Mesodermal cell (in vitro differentiated cells): Measurements from ENCODE around the gene IFNK.
"Not testable (repeated sequence)": the region's sequence is repeated elsewhere in the genome, so short reads cannot be mapped to it uniquely, and the experiment has no call there.

Experiments
- H3K27ac ChIP-seq: 2 replicates; pipeline ENCODE4 v1.7.0; 2013; ENCODE audit warnings: mild to moderate bottlenecking, low read depth, low read length, moderate library complexity; ENCODE audit not compliant: severe bottlenecking
- H3K36me3 ChIP-seq: 2 replicates; pipeline ENCODE4 v1.7.1; 2013; ENCODE audit warnings: mild to moderate bottlenecking, low read length, moderate library complexity; ENCODE audit not compliant: control insufficient read depth, insufficient read depth
- H3K4me1 ChIP-seq: one replicate; pipeline ENCODE4 v1.7.1; 2013; ENCODE audit warnings: mild to moderate bottlenecking, low read length; ENCODE audit not compliant: insufficient read depth, control insufficient read depth, poor library complexity, severe bottlenecking
- H3K4me3 ChIP-seq: 2 replicates; pipeline ENCODE4 v1.7.0; 2013; ENCODE audit warnings: low read length, control low read depth, mild to moderate bottlenecking; ENCODE audit not compliant: insufficient read depth, poor library complexity, severe bottlenecking; ENCODE audit errors: extremely low read depth
- H3K9me3 ChIP-seq: 2 replicates; pipeline ENCODE4 v1.7.1; 2013; ENCODE audit warnings: mild to moderate bottlenecking, low read length, moderate library complexity; ENCODE audit not compliant: control insufficient read depth
- WGBS, 2 experiments: methylation state at CpG; one replicate each; pipeline ENCODE4 v1.1.5; 2013; ENCODE audit warnings: missing lambda C conversion rate in 2 of 2; ENCODE audit not compliant: insufficient coverage in 2 of 2; 5-methylcytosine and 5-hydroxymethylcytosine counted together

The IFNK gene

DNA sequence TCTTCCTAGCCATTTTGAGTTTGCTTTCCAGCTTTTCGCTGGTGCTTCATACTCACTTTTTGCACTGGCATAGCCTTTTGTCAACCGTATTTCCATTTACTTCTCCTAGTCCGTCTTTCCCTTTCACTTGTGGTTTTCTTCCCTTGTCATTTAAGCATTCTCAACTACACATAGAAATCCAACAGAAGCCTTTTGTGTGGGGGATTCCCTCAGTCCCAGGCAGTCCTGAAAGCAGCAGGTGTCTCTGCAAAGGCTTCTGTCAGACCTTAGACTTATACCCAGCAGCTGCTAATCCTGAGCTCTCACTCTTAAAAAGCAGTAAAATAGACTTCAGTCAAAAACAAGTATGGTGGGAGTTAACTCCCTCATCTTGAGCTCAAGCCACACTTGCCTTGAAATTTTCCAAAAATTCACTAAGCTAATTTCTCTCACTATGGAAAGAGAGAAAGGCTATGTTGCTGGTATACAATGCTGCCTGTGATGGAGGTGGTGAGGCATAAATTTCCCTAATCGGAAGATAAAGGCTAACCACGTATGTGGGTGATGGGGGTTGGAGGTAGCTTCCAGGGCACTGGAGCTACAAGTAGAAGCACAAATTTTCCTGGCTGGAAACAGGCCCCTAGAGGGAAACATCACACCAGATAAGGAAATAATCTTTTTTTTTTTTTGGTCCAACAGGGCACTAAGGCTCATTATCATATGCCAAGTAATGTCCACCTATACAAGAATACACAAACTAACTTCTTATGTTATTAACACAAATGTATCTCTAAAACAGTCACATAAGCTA, 34.8 kb upstream of the IFNK start:
- WGBS, 2 experiments: 73 to 74% methylated on average over 5 of the region's 5 CpGs
- H3K9me3 ChIP-seq: no peaks in the 10 kb centered on the region

GRCh38 chr9:27491154-27491553, 32.9 kb upstream of the IFNK start:
- peaks cover 13% of the 10 kb centered on the region for H3K4me1 ChIP-seq
- no peak overlapping the region for H3K4me3 ChIP-seq
- no peak overlapping the region for H3K27ac ChIP-seq
- H3K9me3 ChIP-seq: no peaks in the 10 kb centered on the region
- 100% methylated on average over 1 of the region's 1 CpG; no CpG with 5 or more reads in 1 of the 2 experiments for WGBS, 2 experiments
- no peaks in the 10 kb centered on the region for H3K36me3 ChIP-seq

More for the DNA sequence above, 34.8 kb upstream of the IFNK start:
- Histone ChIP-seq H3K4me3 (no peak overlapping the region), H3K27ac (no peak overlapping the region), H3K36me3 (no peaks in the 10 kb centered on the region), H3K4me1 (peaks cover 7% of the 10 kb centered on the region)

DNA sequence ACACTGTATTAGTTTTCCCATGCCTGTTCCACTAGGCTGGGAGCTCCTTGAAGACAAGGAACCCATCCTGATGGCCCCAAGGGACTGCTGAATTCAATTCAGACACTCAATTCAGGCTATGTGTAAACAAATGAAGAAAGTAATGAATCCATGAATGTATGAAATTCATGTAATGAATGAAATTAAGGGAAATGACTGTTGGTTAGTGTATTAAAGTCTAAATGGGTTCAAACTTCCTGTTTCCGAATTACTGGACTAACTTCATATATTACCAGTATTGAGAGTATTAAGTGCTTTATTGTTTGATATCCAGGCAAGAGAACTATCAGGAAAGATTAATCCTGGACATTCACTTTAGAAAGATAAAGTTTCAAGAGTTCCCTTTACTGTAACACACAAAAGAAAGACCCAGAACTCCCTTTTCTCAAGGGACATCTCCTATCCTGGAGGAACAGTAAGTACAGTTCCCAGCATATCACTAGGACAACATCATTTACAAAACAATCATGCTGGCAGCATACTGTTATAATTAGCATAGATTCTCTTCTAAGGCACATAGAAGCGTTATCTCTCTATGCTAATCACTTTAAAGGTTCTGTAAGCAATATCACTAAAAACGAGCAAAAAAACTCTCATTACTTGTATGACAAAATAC, 28.5 kb upstream of the IFNK start:
- Histone ChIP-seq H3K36me3 (no peaks in the 10 kb centered on the region), H3K4me3 (no peak overlapping the region), H3K9me3 (no peaks in the 10 kb centered on the region), H3K4me1 (peaks cover 31% of the 10 kb centered on the region), H3K27ac (no peak overlapping the region)
- 31 to 35% methylated on average over 2 of the region's 3 CpGs for WGBS, 2 experiments

- peaks cover 31% of the 10 kb centered on the region for H3K4me1 ChIP-seq
- no peak overlapping the region for H3K27ac ChIP-seq
- no peaks in the 10 kb centered on the region for H3K9me3 ChIP-seq
- WGBS, 2 experiments: 0 to 14% methylated on average over 1 of the region's 3 CpGs
- no peak overlapping the region for H3K4me3 ChIP-seq
- no peaks in the 10 kb centered on the region for H3K36me3 ChIP-seq
These were observed 28.0 kb upstream of the IFNK start for GRCh38 chr9:27496135-27496504.

DNA sequence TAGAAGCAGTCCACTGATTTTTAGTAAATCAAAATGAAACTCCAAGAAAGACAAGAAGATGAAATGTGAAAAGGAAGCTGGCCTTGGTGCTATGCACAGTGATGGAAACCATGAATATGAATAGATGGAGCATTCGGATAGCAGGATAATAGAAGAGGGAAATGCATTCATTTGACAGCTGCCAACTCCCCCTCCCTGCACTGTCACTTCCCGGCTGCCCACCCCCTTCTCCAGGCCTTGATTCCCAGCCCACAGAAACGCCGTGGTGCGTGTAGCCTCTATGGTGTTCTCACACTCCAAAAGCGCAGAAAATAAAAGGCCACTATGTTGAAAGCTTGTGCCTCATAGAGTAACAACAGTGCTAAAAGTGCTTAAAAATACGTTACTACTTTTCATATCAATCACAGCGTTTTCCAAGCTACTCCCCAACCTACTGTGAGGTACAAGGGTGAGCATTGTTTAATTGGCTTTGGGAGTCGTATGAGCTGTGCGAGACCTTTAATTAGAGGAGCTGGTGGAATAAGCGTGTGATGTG, 26.1 kb upstream of the IFNK start:
- H3K4me1 ChIP-seq: peaks cover 31% of the 10 kb centered on the region
- no peaks in the 10 kb centered on the region for H3K36me3 ChIP-seq
- no peak overlapping the region for H3K4me3 ChIP-seq
- WGBS, 2 experiments: 47 to 57% methylated on average over 7 of the region's 11 CpGs
- H3K9me3 ChIP-seq: no peaks in the 10 kb centered on the region
- peak overlapping the region; percentile 19 for H3K27ac ChIP-seq

GRCh38 chr9:27499451-27499850, 24.6 kb upstream of the IFNK start:
- WGBS, 2 experiments: 0% methylated on average over 1 of the region's 2 CpGs
- Histone ChIP-seq H3K27ac (no peak overlapping the region), H3K36me3 (no peaks in the 10 kb centered on the region), H3K9me3 (no peaks in the 10 kb centered on the region), H3K4me3 (no peak overlapping the region), H3K4me1 (peaks cover 31% of the 10 kb centered on the region)

DNA sequence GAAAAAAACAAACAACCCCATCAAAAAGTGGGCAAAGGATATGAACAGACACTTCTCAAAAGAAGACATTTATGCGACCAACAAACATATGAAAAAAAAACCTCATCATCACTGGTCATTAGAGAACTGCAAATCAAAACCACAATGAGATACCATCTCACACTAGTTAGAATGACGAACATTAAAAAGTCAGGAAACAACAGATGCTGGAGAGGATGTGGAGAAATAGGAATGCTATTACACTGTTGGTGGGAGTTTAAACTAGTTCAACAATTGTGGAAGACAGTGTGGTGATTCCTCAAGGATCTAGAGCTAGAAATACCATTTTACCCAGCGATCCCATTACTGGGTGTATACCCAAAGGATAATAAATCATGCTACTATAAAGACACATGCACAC, 23.2 kb upstream of the IFNK start:
- H3K4me1 ChIP-seq: peaks cover 28% of the 10 kb centered on the region
- not testable (repeated sequence) for H3K4me3 ChIP-seq, H3K27ac ChIP-seq, H3K36me3 ChIP-seq, H3K9me3 ChIP-seq
- 100% methylated on average over 1 of the region's 3 CpGs; no CpG with 5 or more reads in 1 of the 2 experiments for WGBS, 2 experiments

GRCh38 chr9:27503623-27504022, 20.5 kb upstream of the IFNK start:
- Histone ChIP-seq H3K27ac (no peak overlapping the region), H3K36me3 (peaks cover 6% of the 10 kb centered on the region), H3K4me3 (no peak overlapping the region), H3K9me3 (peaks cover 3% of the 10 kb centered on the region), H3K4me1 (peaks cover 6% of the 10 kb centered on the region)
- 83 to 86% methylated on average over 4 of the region's 4 CpGs for WGBS, 2 experiments

DNA sequence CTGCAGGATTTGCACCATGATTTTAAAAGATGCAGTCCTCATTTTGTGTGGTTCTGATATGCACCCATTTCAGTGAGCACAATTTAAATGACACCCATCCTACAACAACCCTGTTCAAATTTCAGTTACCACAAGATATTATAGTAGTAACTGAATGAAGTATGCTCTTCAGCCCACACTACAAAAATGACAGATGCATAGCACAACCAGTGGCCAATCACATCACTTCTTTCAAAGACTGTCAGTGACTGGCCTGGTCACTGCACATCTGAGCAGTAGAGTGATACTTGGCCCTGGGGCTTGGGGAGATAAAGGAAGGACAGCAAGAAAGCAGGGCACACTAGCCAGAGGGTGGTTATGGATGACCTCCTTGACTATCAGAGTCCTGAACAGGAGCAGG, 19.8 kb upstream of the IFNK start:
- Histone ChIP-seq H3K4me1 (peaks cover under 1% of the 10 kb centered on the region), H3K36me3 (peaks cover 6% of the 10 kb centered on the region), H3K9me3 (peaks cover 3% of the 10 kb centered on the region), H3K27ac (no peak overlapping the region), H3K4me3 (no peak overlapping the region)

GRCh38 chr9:27505744-27506161, 18.3 kb upstream of the IFNK start:
- Histone ChIP-seq H3K27ac (no peak overlapping the region), H3K4me1 (no peaks in the 10 kb centered on the region), H3K9me3 (peaks cover 3% of the 10 kb centered on the region), H3K36me3 (peaks cover 6% of the 10 kb centered on the region), H3K4me3 (no peak overlapping the region)
- WGBS, 2 experiments: 81 to 98% methylated on average over 3 to 4 of the region's 5 CpGs

DNA sequence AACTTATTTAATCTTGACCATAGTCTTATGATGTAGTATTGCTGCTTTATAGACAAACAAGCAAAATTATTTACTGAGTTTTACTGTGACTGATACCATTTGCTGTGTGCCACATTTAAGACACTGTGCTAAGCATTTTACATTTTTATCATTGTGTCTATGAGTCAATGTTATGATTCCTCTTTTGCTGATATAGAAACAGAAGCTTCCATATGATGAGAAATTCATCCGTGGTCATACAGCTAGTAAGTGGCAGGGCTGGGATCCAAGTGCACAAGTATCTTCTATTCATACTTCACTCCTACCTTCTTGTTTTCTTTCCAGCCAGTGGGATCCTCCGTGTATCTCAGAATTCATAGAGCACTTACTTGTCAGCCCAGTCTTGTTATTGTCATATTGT, 17.1 kb upstream of the IFNK start:
- H3K9me3 ChIP-seq: peaks cover 3% of the 10 kb centered on the region
- H3K4me3 ChIP-seq: no peak overlapping the region
- H3K36me3 ChIP-seq: peaks cover 6% of the 10 kb centered on the region
- no peaks in the 10 kb centered on the region for H3K4me1 ChIP-seq
- WGBS, 2 experiments: 83 to 89% methylated on average over 1 of the region's 2 CpGs
- no peak overlapping the region for H3K27ac ChIP-seq
